Epithelial cell of proximal tubule (primary cell): ENCODE measurements around the gene GDF2. TPM values are rescaled to one million over a fixed set of nuclear protein-coding genes. Genes with fewer than 3 reads are reported as not detected.

Experiments
- DNase-seq: peaks from one replicate; pipeline ENCODE4 v3.0.0-alpha.2; 2011; ENCODE audit warnings: low read depth
- H3K4me3 ChIP-seq: 2 replicates; pipeline ENCODE4 v1.5.1; 2011; ENCODE audit warnings: low read depth, mild to moderate bottlenecking, low read length
- total RNA-seq: library from RNA; depleted of rRNA; stranded (reverse); fragments of >200 nt; gene quantifications from 2 replicates; pipeline ENCODE4 v1.2.3, GENCODE V29; 2015
- TF ChIP-seq, protein P1 (sequence below): conservative IDR thresholded peaks from 2 replicates; pipeline ENCODE4 v1.5.1; 2012; ENCODE audit warnings: low read depth, mild to moderate bottlenecking, low read length

The GDF2 gene
- not detected in 2 replicates for total RNA-seq

GRCh38 chr10:47322300-47323061 is at the start of gene GDF2:
Gene GDF2 (plus strand): TSS chr10:47322454. CDS start chr10:47322669, 215 bp downstream.
- DNase-seq, result no peak
- no peak within 1 kb of the TSS for H3K4me3 ChIP-seq
- TF ChIP-seq, protein P1, sequence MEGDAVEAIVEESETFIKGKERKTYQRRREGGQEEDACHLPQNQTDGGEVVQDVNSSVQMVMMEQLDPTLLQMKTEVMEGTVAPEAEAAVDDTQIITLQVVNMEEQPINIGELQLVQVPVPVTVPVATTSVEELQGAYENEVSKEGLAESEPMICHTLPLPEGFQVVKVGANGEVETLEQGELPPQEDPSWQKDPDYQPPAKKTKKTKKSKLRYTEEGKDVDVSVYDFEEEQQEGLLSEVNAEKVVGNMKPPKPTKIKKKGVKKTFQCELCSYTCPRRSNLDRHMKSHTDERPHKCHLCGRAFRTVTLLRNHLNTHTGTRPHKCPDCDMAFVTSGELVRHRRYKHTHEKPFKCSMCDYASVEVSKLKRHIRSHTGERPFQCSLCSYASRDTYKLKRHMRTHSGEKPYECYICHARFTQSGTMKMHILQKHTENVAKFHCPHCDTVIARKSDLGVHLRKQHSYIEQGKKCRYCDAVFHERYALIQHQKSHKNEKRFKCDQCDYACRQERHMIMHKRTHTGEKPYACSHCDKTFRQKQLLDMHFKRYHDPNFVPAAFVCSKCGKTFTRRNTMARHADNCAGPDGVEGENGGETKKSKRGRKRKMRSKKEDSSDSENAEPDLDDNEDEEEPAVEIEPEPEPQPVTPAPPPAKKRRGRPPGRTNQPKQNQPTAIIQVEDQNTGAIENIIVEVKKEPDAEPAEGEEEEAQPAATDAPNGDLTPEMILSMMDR, result no peak

DNA sequence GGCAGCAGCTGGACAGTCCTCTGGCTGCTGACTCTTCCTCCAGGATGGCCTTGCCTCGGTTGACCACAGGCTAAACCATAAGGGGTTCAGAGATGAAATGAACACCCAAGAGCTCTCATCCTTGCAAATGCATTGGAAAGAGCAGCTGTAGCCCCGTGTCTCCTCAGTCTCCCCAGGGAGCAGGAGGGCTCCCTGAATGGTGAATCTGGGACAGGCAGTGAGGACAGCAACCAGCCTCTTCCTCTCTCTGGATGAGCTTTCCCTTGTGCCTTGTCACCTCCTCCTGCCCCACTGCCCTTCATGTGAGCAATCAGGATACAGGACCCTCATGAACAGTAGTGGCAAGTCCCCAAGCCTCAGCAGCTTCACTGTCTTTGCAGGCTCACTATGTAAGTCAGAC is 46.2 kb upstream of the GDF2 start:
- H3K4me3 ChIP-seq, result no peak overlapping the region
- DNase-seq, result no peak
- TF ChIP-seq, protein P1, result no peak

DNA sequence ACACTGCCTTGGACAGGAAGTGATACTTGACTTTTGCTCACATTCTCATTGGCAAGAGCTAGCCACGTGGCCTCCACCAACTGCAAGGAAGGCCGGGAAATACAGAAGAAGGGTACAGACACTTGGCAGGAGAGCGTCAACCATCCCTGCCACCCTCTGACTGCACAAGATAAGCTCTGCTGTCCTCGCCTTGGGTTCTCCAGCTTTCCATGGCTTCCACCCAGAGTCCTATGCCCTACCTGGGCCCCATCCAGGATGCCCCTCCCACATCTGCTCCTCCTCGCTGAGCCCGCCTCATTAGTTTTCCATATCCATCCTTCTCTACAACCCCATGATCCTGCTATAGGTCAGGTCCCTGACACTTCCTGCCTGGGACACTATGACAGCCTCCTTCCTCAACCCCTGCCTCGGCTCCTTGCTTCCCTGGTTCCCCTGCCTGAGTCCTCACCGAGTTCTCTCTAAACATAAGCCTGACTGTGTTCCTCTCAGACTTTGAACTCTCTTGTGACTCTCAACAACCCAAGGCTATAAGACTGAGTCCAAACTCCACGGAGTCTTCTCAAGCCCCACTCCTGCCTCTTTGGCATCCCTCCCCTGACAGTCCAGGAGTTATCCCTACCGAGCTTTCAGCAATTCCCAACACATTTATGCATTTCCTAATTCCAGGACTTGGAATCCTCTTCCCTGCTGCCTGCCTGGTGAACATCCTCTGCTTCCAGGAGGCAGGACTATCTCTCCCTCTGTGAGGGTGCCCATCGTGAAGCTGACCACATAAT is 45.5 kb upstream of the GDF2 start:
- no peak overlapping the region for H3K4me3 ChIP-seq
- DNase-seq, result no peak
- TF ChIP-seq, protein P1, result no peak

- DNase-seq, result no peak
- no peak overlapping the region for H3K4me3 ChIP-seq
- TF ChIP-seq, protein P1, result no peak
Measured at GRCh38 chr10:47277352-47278151, 44.7 kb upstream of the GDF2 start.

DNA sequence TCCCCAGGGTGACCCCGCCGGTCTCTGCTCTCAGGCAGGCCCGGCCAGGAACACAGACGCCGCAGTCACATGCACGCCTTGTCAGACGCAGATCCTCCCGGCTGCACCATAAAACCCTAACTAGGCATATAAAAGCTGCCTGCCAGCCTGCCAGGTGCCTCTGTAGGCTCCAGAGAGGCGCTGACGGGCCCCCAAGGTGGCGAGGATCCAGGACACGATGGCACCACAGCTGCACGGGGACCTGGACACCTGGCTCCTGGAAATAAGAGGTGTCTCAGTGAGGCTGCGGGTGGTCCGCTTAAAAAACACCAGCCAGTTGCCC is 44.1 kb upstream of the GDF2 start:
- TF ChIP-seq, protein P1, result no peak
- no peak overlapping the region for H3K4me3 ChIP-seq
- DNase-seq, result no peak

GRCh38 chr10:47278720-47279119 is 43.5 kb upstream of the GDF2 start:
- DNase-seq, result no peak
- TF ChIP-seq, protein P1, result no peak
- no peak overlapping the region for H3K4me3 ChIP-seq
